ENCODE results near the gene SLC24A3. TPM values are rescaled to one million over a fixed set of nuclear protein-coding genes. Genes with fewer than 3 reads are reported as not detected.

Gene SLC24A3
- total RNA-seq, 4 donors from 2014 or later, result 1.6 to 38.8 (median 3.7) TPM

DNA sequence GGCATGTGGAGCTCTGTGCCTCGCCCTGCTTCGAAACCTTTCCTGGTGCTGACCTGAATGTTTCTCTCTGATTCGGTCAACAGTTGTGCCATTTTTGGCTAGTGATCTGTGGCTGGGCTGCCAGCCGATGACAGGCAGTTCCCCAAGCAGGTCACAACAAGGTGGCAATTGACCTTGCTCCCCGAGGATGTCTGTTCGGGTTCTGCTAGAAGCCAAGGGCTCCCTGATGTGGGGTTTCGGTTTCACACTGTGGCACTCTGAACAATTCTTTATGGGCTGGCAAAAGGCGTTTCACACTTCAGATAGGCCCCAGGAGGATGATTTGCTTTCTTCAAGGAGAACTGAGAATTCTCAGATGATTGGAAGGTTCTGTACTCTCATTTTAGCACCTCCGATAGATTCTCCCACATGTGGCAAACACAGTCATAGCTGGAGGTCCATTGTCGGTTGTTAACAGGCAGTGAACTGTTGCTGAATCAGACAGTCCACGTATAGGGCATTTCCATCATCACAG, 135.6 kb downstream of the SLC24A3 start:
- H3K4me3 ChIP-seq, result no peak overlapping the region
- no peak for DNase-seq
- no peaks in the 10 kb centered on the region for H3K36me3 ChIP-seq
- no peak overlapping the region for H3K27ac ChIP-seq
- TF ChIP-seq, protein P1, sequence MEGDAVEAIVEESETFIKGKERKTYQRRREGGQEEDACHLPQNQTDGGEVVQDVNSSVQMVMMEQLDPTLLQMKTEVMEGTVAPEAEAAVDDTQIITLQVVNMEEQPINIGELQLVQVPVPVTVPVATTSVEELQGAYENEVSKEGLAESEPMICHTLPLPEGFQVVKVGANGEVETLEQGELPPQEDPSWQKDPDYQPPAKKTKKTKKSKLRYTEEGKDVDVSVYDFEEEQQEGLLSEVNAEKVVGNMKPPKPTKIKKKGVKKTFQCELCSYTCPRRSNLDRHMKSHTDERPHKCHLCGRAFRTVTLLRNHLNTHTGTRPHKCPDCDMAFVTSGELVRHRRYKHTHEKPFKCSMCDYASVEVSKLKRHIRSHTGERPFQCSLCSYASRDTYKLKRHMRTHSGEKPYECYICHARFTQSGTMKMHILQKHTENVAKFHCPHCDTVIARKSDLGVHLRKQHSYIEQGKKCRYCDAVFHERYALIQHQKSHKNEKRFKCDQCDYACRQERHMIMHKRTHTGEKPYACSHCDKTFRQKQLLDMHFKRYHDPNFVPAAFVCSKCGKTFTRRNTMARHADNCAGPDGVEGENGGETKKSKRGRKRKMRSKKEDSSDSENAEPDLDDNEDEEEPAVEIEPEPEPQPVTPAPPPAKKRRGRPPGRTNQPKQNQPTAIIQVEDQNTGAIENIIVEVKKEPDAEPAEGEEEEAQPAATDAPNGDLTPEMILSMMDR (IDR thresholded peaks at IDR 0.05), result no peak
- no peak for TF ChIP-seq POLR2A (IDR thresholded peaks at IDR 0.05)
- no peaks in the 10 kb centered on the region for H3K4me1 ChIP-seq
- peaks cover 0 to 2% (median 0%) of the 10 kb centered on the region in 4 donors for H3K9me3 ChIP-seq
- no peaks in the 10 kb centered on the region for H3K27me3 ChIP-seq

DNA sequence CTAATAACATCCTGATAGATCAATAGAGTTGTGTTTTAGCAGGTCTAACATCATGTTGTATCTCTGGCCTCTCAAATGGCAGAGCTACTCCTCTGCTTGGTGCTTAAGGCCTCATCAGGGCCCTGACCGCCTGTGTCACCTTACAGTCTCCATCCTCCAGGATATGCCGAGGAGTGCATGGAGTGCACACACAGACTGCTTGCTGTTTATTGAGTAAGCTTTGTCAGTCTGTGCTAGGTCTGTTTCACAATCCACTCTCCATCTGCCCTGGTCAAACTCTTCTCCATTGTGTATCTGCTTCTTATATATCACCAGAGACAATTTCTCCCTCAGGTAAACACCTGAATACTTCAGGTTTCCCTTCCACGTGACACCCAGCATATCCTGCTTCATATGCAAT, 136.1 kb downstream of the SLC24A3 start:
- Histone ChIP-seq H3K4me3 (no peak overlapping the region), H3K27me3 (no peaks in the 10 kb centered on the region), H3K4me1 (no peaks in the 10 kb centered on the region), H3K36me3 (no peaks in the 10 kb centered on the region), H3K27ac (no peak overlapping the region), H3K9me3 (peaks cover 0 to 2% (median 0%) of the 10 kb centered on the region in 4 donors)
- no peak for DNase-seq
- no peak for TF ChIP-seq POLR2A (IDR thresholded peaks at IDR 0.05)
- TF ChIP-seq, protein P1 (IDR thresholded peaks at IDR 0.05), result no peak

DNA sequence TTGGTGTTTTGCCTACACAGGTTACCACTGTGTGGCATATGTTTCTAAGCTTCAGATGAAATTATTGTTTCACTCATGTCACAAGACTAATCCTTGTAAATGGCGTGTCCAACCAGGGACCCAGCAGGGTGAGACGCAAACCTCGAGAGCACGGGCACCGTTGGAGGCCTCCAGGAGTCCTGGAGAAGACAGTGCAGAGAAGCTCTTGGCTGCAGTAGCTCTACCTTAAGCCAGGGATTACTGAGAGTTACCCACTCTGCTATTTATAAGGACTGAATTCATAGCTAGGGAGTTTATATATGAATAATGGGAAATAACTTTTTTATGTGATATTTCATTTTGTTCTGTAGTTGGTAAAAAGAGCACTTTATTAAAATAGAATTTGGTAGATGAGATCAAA, 137.4 kb downstream of the SLC24A3 start:
- Histone ChIP-seq H3K27me3 (no peaks in the 10 kb centered on the region), H3K27ac (no peak overlapping the region), H3K36me3 (no peaks in the 10 kb centered on the region), H3K9me3 (peaks cover 0 to 2% (median 0%) of the 10 kb centered on the region in 4 donors), H3K4me3 (no peak overlapping the region), H3K4me1 (no peaks in the 10 kb centered on the region)
- no peak for TF ChIP-seq POLR2A (IDR thresholded peaks at IDR 0.05)
- TF ChIP-seq, protein P1 (IDR thresholded peaks at IDR 0.05), result no peak
- no peak for DNase-seq

DNA sequence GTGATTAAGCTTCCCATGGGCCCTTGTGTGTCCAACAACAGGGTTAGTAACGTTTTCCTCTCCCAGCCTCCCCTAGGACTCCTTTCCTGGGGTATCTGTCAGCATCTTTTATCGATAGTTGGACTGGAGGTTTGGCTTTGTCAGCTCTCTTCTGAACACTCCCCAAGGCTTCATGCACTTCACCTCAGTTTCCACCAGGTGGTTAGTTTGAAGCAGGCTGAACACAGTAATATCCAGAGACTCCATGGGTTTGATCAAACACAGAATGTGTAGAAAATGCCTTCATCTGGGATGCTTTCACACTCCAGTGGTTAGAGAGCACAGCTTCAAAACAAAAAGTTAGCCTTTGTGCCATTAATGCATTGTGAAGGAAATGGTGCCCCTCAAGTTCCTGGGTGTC, 139.1 kb downstream of the SLC24A3 start:
- no peaks in the 10 kb centered on the region for H3K36me3 ChIP-seq
- no peaks in the 10 kb centered on the region for H3K4me1 ChIP-seq
- no peak for TF ChIP-seq POLR2A (IDR thresholded peaks at IDR 0.05)
- TF ChIP-seq, protein P1 (IDR thresholded peaks at IDR 0.05), result no peak
- H3K27me3 ChIP-seq, result no peaks in the 10 kb centered on the region
- peaks cover 0 to 2% (median 0%) of the 10 kb centered on the region in 4 donors for H3K9me3 ChIP-seq
- no peak for DNase-seq
- no peak overlapping the region for H3K4me3 ChIP-seq
- H3K27ac ChIP-seq, result no peak overlapping the region

DNA sequence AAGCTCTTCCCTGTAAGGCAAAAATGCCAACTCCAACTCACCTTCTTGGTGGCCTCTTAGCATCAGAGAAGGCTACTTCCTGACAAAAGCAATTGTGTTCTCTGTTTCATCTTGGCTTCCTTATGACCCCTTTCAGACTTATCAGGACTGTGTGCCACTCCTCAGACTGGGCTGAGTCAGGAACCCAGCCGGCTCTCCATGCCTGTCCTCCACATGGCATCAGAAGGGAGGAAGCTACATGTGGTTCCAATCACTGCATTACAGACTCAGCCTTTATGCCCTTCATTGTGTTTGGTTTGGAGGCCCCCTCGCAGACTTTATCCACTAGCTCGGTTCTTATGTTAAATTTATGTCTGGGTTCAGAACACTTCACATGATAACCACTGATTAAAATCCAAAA, 142.5 kb downstream of the SLC24A3 start:
- TF ChIP-seq, protein P1 (IDR thresholded peaks at IDR 0.05), result no peak
- no peak for TF ChIP-seq POLR2A (IDR thresholded peaks at IDR 0.05)
- no peaks in the 10 kb centered on the region for H3K4me1 ChIP-seq
- H3K9me3 ChIP-seq, result peaks cover 0 to 1% (median 0%) of the 10 kb centered on the region in 4 donors
- no peak overlapping the region for H3K4me3 ChIP-seq
- DNase-seq, result no peak
- H3K27ac ChIP-seq, result no peak overlapping the region
- H3K27me3 ChIP-seq, result no peaks in the 10 kb centered on the region
- no peaks in the 10 kb centered on the region for H3K36me3 ChIP-seq

DNA sequence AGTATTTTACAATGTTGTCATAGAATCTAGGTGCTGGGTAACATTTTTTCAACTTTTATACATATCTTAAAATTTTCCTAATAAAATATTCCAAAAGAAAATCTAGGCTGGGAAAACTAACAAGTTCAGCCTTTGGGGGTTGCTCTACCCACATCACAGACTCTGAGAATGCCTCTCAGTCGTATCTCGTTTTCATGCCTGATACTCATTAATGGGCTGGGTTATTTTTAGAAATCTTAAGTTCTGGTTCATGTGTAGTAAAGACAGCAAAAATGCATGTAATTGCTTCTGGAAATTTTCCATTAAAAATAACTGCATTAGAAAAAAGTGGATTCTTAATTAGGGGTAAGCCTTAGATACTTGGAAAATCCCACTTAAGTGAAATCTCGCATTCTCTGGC, 149.3 kb downstream of the SLC24A3 start:
- TF ChIP-seq, protein P1 (IDR thresholded peaks at IDR 0.05), result no peak
- TF ChIP-seq POLR2A (IDR thresholded peaks at IDR 0.05), result no peak
- Histone ChIP-seq H3K4me3 (no peak overlapping the region), H3K36me3 (no peaks in the 10 kb centered on the region), H3K27ac (no peak overlapping the region), H3K27me3 (no peaks in the 10 kb centered on the region), H3K9me3 (no peaks in the 10 kb centered on the region), H3K4me1 (no peaks in the 10 kb centered on the region)
- DNase-seq, result no peak
